ENCODE results near the gene KRT85.

KRT85 gene

GRCh38 chr12:52342781-52343490, 24.3 kb downstream of the KRT85 start:
- H3K27me3 ChIP-seq (ENCODE audit: control insufficient read depth, insufficient read depth, low read length): no peaks in the 10 kb centered on the region

DNA sequence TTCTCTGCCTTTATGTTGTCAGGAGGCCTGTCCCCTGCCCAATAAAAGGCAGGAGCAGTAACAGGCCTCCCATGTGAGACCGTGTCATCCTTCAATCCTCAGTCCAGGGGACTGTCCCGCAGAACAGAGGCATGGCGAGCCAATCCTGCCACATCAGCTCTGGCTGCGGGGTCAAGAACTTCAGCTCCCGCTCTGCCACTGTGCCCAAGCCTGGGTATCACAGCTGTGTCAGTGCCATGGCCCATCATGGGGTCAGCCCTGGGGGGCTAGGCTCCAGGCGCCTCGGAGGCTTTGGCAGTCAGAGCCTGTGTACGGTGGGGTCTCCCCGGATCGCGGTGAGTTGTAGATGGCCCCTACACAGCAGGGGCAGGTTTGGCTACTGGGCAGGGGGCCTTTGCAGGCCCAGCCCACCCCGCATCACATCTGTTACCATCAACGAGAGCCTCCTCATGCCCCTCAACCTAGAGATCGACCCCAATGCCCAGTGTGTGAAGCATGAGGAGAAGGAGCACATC, 26.2 kb downstream of the KRT85 start:
- no peaks in the 10 kb centered on the region for H3K4me1 ChIP-seq (ENCODE audit: control insufficient read depth, insufficient read depth, low read length)
- H3K36me3 ChIP-seq (ENCODE audit: control insufficient read depth, insufficient read depth, low read length): no peaks in the 10 kb centered on the region
- H3K9ac ChIP-seq (ENCODE audit: low read depth, low read length): no peak overlapping the region
- H3K4me3 ChIP-seq (ENCODE audit: low read depth, low read length): no peak overlapping the region
- no peaks in the 10 kb centered on the region for H3K27me3 ChIP-seq (ENCODE audit: control insufficient read depth, insufficient read depth, low read length)
- no peaks in the 10 kb centered on the region for H3K9me3 ChIP-seq (ENCODE audit: control insufficient read depth, insufficient read depth, low read length)

More at GRCh38 chr12:52342781-52343490, 24.3 kb downstream of the KRT85 start:
- Histone ChIP-seq H3K36me3 (ENCODE audit: control insufficient read depth, insufficient read depth, low read length) (no peaks in the 10 kb centered on the region), H3K4me1 (ENCODE audit: control insufficient read depth, insufficient read depth, low read length) (no peaks in the 10 kb centered on the region), H3K4me3 (ENCODE audit: low read depth, low read length) (no peak overlapping the region), H3K9me3 (ENCODE audit: control insufficient read depth, insufficient read depth, low read length) (no peaks in the 10 kb centered on the region), H3K9ac (ENCODE audit: low read depth, low read length) (no peak overlapping the region)

GRCh38 chr12:52338241-52338960, 28.9 kb downstream of the KRT85 start:
- Histone ChIP-seq H3K9ac (ENCODE audit: low read depth, low read length) (no peak overlapping the region), H3K4me3 (ENCODE audit: low read depth, low read length) (no peak overlapping the region), H3K4me1 (ENCODE audit: control insufficient read depth, insufficient read depth, low read length) (peaks cover 4% of the 10 kb centered on the region), H3K27me3 (ENCODE audit: control insufficient read depth, insufficient read depth, low read length) (no peaks in the 10 kb centered on the region), H3K9me3 (ENCODE audit: control insufficient read depth, insufficient read depth, low read length) (no peaks in the 10 kb centered on the region), H3K36me3 (ENCODE audit: control insufficient read depth, insufficient read depth, low read length) (no peaks in the 10 kb centered on the region)

DNA sequence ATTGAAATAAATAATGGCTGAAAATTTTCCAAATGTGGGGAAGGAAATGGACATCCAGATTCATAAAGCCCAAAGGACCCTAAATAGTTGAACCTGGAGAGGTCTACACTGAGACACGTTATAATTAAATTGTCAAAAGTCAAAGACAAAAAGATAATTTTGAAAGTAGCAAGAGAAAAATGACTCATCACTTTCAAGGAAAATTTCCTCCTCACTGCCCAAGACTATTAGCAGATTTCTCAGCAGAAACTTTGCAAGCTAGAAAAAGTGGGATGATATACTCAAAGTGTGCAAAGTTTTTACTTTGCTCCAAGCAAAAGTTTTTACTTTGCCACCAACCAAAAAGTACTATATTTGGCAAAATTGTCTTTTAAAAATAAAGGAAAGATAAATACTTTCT, 30.2 kb downstream of the KRT85 start:
- H3K27me3 ChIP-seq (ENCODE audit: control insufficient read depth, insufficient read depth, low read length): no peaks in the 10 kb centered on the region
- no peaks in the 10 kb centered on the region for H3K36me3 ChIP-seq (ENCODE audit: control insufficient read depth, insufficient read depth, low read length)
- H3K4me1 ChIP-seq (ENCODE audit: control insufficient read depth, insufficient read depth, low read length): peaks cover 4% of the 10 kb centered on the region
- H3K9me3 ChIP-seq (ENCODE audit: control insufficient read depth, insufficient read depth, low read length): no peaks in the 10 kb centered on the region
- H3K9ac ChIP-seq (ENCODE audit: low read depth, low read length): no peak overlapping the region
- no peak overlapping the region for H3K4me3 ChIP-seq (ENCODE audit: low read depth, low read length)

- Histone ChIP-seq H3K4me1 (ENCODE audit: control insufficient read depth, insufficient read depth, low read length) (peaks cover 4% of the 10 kb centered on the region), H3K9me3 (ENCODE audit: control insufficient read depth, insufficient read depth, low read length) (no peaks in the 10 kb centered on the region), H3K27me3 (ENCODE audit: control insufficient read depth, insufficient read depth, low read length) (no peaks in the 10 kb centered on the region), H3K36me3 (ENCODE audit: control insufficient read depth, insufficient read depth, low read length) (no peaks in the 10 kb centered on the region), H3K9ac (ENCODE audit: low read depth, low read length) (no peak overlapping the region), H3K4me3 (ENCODE audit: low read depth, low read length) (no peak overlapping the region)
These were observed 30.6 kb downstream of the KRT85 start for GRCh38 chr12:52336641-52337040.

- no peaks in the 10 kb centered on the region for H3K9me3 ChIP-seq (ENCODE audit: control insufficient read depth, insufficient read depth, low read length)
- peaks cover 4% of the 10 kb centered on the region for H3K4me1 ChIP-seq (ENCODE audit: control insufficient read depth, insufficient read depth, low read length)
- H3K4me3 ChIP-seq (ENCODE audit: low read depth, low read length): no peak overlapping the region
- no peaks in the 10 kb centered on the region for H3K36me3 ChIP-seq (ENCODE audit: control insufficient read depth, insufficient read depth, low read length)
- no peak overlapping the region for H3K9ac ChIP-seq (ENCODE audit: low read depth, low read length)
- no peaks in the 10 kb centered on the region for H3K27me3 ChIP-seq (ENCODE audit: control insufficient read depth, insufficient read depth, low read length)
These were observed 31.6 kb downstream of the KRT85 start for GRCh38 chr12:52335598-52336262.

DNA sequence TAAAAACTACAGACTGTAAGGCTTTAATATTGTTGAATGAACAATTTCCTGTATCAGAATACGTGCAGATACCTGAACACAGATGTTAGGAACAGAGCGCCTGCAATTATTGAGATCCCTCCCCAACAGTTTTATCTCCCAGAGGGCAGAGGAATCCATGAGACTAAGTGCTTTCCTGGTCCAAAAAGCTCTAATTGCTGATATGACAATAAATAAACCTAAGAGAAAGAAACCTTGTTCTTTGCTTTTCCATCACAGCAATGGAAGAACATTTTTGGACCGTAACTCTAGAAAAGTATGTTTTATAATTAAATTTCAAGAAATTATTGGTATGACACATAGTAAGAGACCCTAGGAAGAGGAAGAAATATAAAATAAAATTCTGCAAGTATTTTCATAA, 33.1 kb downstream of the KRT85 start:
- H3K36me3 ChIP-seq (ENCODE audit: control insufficient read depth, insufficient read depth, low read length): no peaks in the 10 kb centered on the region
- no peaks in the 10 kb centered on the region for H3K27me3 ChIP-seq (ENCODE audit: control insufficient read depth, insufficient read depth, low read length)
- H3K9ac ChIP-seq (ENCODE audit: low read depth, low read length): no peak overlapping the region
- peaks cover 4% of the 10 kb centered on the region for H3K4me1 ChIP-seq (ENCODE audit: control insufficient read depth, insufficient read depth, low read length)
- no peak overlapping the region for H3K4me3 ChIP-seq (ENCODE audit: low read depth, low read length)
- no peaks in the 10 kb centered on the region for H3K9me3 ChIP-seq (ENCODE audit: control insufficient read depth, insufficient read depth, low read length)

GRCh38 chr12:52333321-52333720, 34.0 kb downstream of the KRT85 start:
- H3K4me1 ChIP-seq (ENCODE audit: control insufficient read depth, insufficient read depth, low read length): peaks cover 4% of the 10 kb centered on the region
- no peak overlapping the region for H3K9ac ChIP-seq (ENCODE audit: low read depth, low read length)
- no peak overlapping the region for H3K4me3 ChIP-seq (ENCODE audit: low read depth, low read length)
- H3K27me3 ChIP-seq (ENCODE audit: control insufficient read depth, insufficient read depth, low read length): no peaks in the 10 kb centered on the region
- H3K36me3 ChIP-seq (ENCODE audit: control insufficient read depth, insufficient read depth, low read length): no peaks in the 10 kb centered on the region
- H3K9me3 ChIP-seq (ENCODE audit: control insufficient read depth, insufficient read depth, low read length): no peaks in the 10 kb centered on the region

DNA sequence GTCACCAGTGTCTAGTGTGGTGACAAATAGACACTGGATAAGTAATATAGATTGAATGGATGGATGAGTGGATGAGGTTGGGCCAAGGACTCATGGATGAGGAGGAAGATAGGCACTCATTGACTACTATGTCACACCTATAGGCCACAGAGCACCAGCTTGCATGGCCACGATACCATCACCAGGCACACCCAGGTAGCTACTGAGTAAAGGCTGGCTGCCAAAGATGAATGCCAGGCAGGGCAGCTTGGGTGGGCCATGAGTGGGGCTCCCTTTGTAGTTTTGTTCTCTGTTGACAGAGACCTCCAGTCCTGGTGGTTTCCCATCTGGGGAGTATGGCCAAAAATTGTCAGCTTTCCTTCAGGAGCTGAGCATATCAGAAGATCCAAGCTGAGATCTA, 34.9 kb downstream of the KRT85 start:
- H3K27me3 ChIP-seq (ENCODE audit: control insufficient read depth, insufficient read depth, low read length): no peaks in the 10 kb centered on the region
- peaks cover 4% of the 10 kb centered on the region for H3K4me1 ChIP-seq (ENCODE audit: control insufficient read depth, insufficient read depth, low read length)

GRCh38 chr12:52331833-52332232, 35.4 kb downstream of the KRT85 start:
- no peak overlapping the region for H3K9ac ChIP-seq (ENCODE audit: low read depth, low read length)
- peaks cover 4% of the 10 kb centered on the region for H3K4me1 ChIP-seq (ENCODE audit: control insufficient read depth, insufficient read depth, low read length)
- H3K4me3 ChIP-seq (ENCODE audit: low read depth, low read length): no peak overlapping the region
- H3K27me3 ChIP-seq (ENCODE audit: control insufficient read depth, insufficient read depth, low read length): no peaks in the 10 kb centered on the region
- no peaks in the 10 kb centered on the region for H3K9me3 ChIP-seq (ENCODE audit: control insufficient read depth, insufficient read depth, low read length)
- no peaks in the 10 kb centered on the region for H3K36me3 ChIP-seq (ENCODE audit: control insufficient read depth, insufficient read depth, low read length)

More for the DNA sequence above, 34.9 kb downstream of the KRT85 start:
- no peaks in the 10 kb centered on the region for H3K36me3 ChIP-seq (ENCODE audit: control insufficient read depth, insufficient read depth, low read length)
- H3K9ac ChIP-seq (ENCODE audit: low read depth, low read length): no peak overlapping the region
- H3K9me3 ChIP-seq (ENCODE audit: control insufficient read depth, insufficient read depth, low read length): no peaks in the 10 kb centered on the region
- H3K4me3 ChIP-seq (ENCODE audit: low read depth, low read length): no peak overlapping the region

- Histone ChIP-seq H3K36me3 (ENCODE audit: control insufficient read depth, insufficient read depth, low read length) (no peaks in the 10 kb centered on the region), H3K4me1 (ENCODE audit: control insufficient read depth, insufficient read depth, low read length) (peaks cover 4% of the 10 kb centered on the region)
These were observed 36.2 kb downstream of the KRT85 start for GRCh38 chr12:52331039-52331438.

More at GRCh38 chr12:52331039-52331438, 36.2 kb downstream of the KRT85 start:
- no peak overlapping the region for H3K4me3 ChIP-seq (ENCODE audit: low read depth, low read length)
- H3K27me3 ChIP-seq (ENCODE audit: control insufficient read depth, insufficient read depth, low read length): no peaks in the 10 kb centered on the region
- H3K9me3 ChIP-seq (ENCODE audit: control insufficient read depth, insufficient read depth, low read length): no peaks in the 10 kb centered on the region
- H3K9ac ChIP-seq (ENCODE audit: low read depth, low read length): no peak overlapping the region
